Mesendoderm (in vitro differentiated cells): ENCODE measurements around the gene KIF1A.

ENCODE experiments used
- DNase-seq: peaks from one replicate; pipeline ENCODE4 v3.0.0; 2013
- H2AK5ac ChIP-seq: 2 replicates; pipeline ENCODE4 v1.6.1; 2013; ENCODE audit warnings: low read length, inconsistent platforms
- H2BK120ac ChIP-seq: 2 replicates; pipeline ENCODE4 v1.6.1; 2013; ENCODE audit warnings: low read depth, mild to moderate bottlenecking, low read length, moderate library complexity, mixed read lengths
- H2BK15ac ChIP-seq: replicated peaks from 2 replicates; pipeline ENCODE4 v1.6.1; 2013; ENCODE audit warnings: low read depth, mild to moderate bottlenecking, moderate library complexity
- H2BK5ac ChIP-seq: 2 replicates; pipeline ENCODE4 v1.6.1; 2013; ENCODE audit warnings: low read length, inconsistent platforms
- H3K18ac ChIP-seq: 2 replicates; pipeline ENCODE4 v1.6.1; 2013; ENCODE audit warnings: mild to moderate bottlenecking, low read length, mixed read lengths
- H3K23ac ChIP-seq: one replicate; pipeline ENCODE4 v1.6.1; 2013; ENCODE audit warnings: low read length
- H3K27ac ChIP-seq: 2 replicates; pipeline ENCODE4 v1.5.1; 2013; ENCODE audit warnings: low read depth, mild to moderate bottlenecking, inconsistent platforms, low read length, moderate library complexity
- H3K27me3 ChIP-seq: 2 replicates; pipeline ENCODE4 v1.6.1; 2013; ENCODE audit warnings: low read length, control low read depth, mild to moderate bottlenecking, inconsistent platforms; ENCODE audit not compliant: insufficient read depth, poor library complexity
- H3K36me3 ChIP-seq: 2 replicates; pipeline ENCODE4 v1.6.1; 2013; ENCODE audit warnings: low read length, inconsistent platforms; ENCODE audit not compliant: control insufficient read depth, insufficient read depth
- H3K4ac ChIP-seq: one replicate; pipeline ENCODE4 v1.6.1; 2013; ENCODE audit warnings: low read depth, mild to moderate bottlenecking, low read length, moderate library complexity
- H3K4me1 ChIP-seq: 2 replicates; pipeline ENCODE4 v1.6.1; 2013; ENCODE audit warnings: low read depth, low read length, inconsistent platforms; ENCODE audit not compliant: control insufficient read depth
- H3K4me2 ChIP-seq: 2 replicates; pipeline ENCODE4 v1.6.1; 2013; ENCODE audit warnings: low read length
- H3K4me3 ChIP-seq: 2 replicates; pipeline ENCODE4 v1.5.1; 2013; ENCODE audit warnings: mild to moderate bottlenecking, low read length
- H3K56ac ChIP-seq: one replicate; pipeline ENCODE4 v1.6.1; 2013; ENCODE audit warnings: low read length
- H3K79me1 ChIP-seq: 2 replicates; pipeline ENCODE4 v1.6.1; 2013; ENCODE audit warnings: low read length, inconsistent platforms
- H3K79me2 ChIP-seq: 2 replicates; pipeline ENCODE4 v1.6.1; 2013; ENCODE audit warnings: mild to moderate bottlenecking, low read length; ENCODE audit not compliant: control insufficient read depth, insufficient read depth
- H3K9ac ChIP-seq: 2 replicates; pipeline ENCODE4 v1.6.1; 2013; ENCODE audit warnings: low read length, inconsistent platforms
- H4K5ac ChIP-seq: one replicate; pipeline ENCODE4 v1.6.1; 2013; ENCODE audit warnings: low read length
- H4K8ac ChIP-seq: one replicate; pipeline ENCODE4 v1.6.1; 2013; ENCODE audit warnings: low read depth, mild to moderate bottlenecking, control low read depth, low read length, moderate library complexity
- WGBS: extraction: QIAGEN DNeasy Blood & Tissue Kit; methylation state at CpG from one replicate; pipeline ENCODE4 v1.1.7; 2013; ENCODE audit warnings: low lambda C conversion rate, missing lambda C conversion rate; ENCODE audit not compliant: insufficient coverage; ENCODE audit errors: extremely low coverage; 5-methylcytosine and 5-hydroxymethylcytosine counted together

The KIF1A gene

GRCh38 chr2:240786355-240786841 lies 33.6 kb downstream of the KIF1A start:
- Histone ChIP-seq H2AK5ac (no peak overlapping the region), H2BK15ac (no peak overlapping the region), H3K4me2 (no peak overlapping the region), H3K36me3 (peaks cover 4% of the 10 kb centered on the region), H3K23ac (no peak overlapping the region), H3K56ac (no peak overlapping the region), H3K79me2 (no peaks in the 10 kb centered on the region), H3K9ac (no peak overlapping the region), H3K4me3 (no peak overlapping the region), H3K4ac (no peak overlapping the region), H2BK120ac (no peak overlapping the region), H3K79me1 (no peaks in the 10 kb centered on the region), H3K27me3 (no peaks in the 10 kb centered on the region), H3K4me1 (no peaks in the 10 kb centered on the region), H3K18ac (no peak overlapping the region), H3K27ac (no peak overlapping the region), H4K8ac (no peak overlapping the region), H2BK5ac (no peak overlapping the region), H4K5ac (no peak overlapping the region)
- no CpG with 5 or more reads among the region's 8 CpGs for WGBS
- no peak for DNase-seq

DNA sequence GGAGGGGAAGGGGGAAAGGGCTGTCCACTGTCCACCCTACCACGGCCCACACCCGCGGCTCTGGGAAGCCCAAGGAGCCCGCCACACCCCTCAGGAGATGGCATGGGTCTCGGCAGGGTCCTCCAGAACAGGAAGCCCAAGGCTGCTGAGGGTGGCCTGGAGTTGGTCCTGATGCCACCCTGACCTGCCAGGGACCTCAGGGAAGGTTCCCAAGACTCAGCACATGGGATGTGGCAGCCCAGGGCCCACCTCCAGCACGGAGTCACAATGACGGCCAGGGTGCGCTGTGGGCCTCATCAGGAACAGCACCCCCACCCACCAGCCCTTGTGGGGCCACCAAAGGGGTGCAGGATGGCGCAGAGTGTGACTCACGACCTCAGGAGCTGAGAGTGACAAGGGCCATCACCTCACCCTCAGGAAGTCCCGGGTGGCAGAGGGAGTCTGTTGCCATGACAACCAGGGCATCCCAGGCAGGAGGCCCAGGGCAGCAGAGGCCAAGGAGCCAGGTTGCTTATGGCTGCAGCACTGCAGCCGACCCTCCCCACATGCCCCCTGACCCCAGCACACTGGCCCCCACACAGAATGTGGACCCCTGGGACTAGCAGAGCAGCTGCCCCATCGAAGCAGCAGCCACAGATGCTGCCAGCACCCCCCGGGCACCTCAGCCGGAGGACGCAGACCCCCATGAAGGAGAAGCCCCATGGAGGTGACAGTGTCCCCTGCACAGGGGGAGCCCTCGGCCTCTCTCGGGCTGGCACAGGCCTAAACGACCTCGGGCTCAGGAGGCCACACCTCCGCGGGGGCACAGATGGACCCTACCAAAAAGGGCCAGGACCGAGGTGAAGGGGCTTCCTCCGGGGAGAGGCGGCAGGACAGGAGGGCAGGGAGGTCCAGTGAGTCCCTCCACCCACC lies 34.3 kb downstream of the KIF1A start:
- Histone ChIP-seq H3K23ac (no peak overlapping the region), H3K4me2 (no peak overlapping the region), H2BK5ac (no peak overlapping the region), H3K27me3 (no peaks in the 10 kb centered on the region), H3K9ac (no peak overlapping the region), H3K79me2 (no peaks in the 10 kb centered on the region), H2AK5ac (no peak overlapping the region), H3K18ac (no peak overlapping the region), H3K36me3 (peaks cover 4% of the 10 kb centered on the region), H2BK15ac (no peak overlapping the region), H3K4me3 (no peak overlapping the region), H3K79me1 (no peaks in the 10 kb centered on the region), H2BK120ac (no peak overlapping the region), H3K56ac (no peak overlapping the region), H3K4me1 (no peaks in the 10 kb centered on the region), H4K5ac (no peak overlapping the region), H3K4ac (no peak overlapping the region), H4K8ac (no peak overlapping the region), H3K27ac (no peak overlapping the region)
- no peak for DNase-seq
- WGBS: no CpG with 5 or more reads among the region's 25 CpGs

DNA sequence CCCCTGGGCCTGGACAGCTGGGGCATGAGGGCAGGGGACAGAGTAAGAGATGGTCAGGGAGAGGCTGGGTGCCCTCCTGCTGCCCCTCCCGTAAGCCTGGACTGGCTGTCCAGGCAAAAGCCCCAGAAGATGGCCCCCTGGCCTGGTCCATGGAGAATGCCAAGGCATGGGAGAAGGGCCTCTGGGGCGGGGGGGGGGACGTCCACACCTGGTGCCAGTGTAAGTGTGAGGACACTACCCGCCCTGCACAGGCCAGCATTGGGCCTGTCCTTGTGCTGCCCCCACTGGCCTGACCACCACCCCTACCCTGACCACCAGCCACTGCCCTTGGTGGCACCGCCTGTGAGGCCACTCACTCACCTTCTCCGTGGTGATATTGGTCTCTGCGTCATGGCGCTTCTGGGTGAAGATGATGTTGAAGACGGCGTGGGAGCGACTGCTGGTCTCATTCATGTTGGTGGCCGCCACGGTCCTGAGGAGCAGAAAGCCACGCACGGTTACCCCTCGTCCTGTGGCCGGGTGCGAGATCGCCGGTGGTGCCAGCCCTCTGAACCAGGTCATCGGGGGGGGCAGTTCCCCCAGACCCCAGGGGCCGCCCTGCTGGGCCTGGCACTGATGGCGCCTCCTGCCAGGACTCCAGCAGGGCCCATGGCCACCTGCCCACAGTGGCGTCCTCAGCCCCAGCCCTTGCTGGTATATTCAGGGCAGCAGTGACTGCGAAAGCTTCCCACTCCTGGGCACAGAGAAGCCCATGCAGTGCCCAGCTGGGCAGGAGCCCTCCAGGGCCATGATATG lies 35.2 kb downstream of the KIF1A start:
- Histone ChIP-seq H3K4ac (no peak overlapping the region), H2BK15ac (no peak overlapping the region), H2BK5ac (no peak overlapping the region), H3K9ac (no peak overlapping the region), H3K4me3 (no peak overlapping the region), H4K5ac (no peak overlapping the region), H3K79me2 (no peaks in the 10 kb centered on the region), H3K56ac (no peak overlapping the region), H3K27ac (no peak overlapping the region), H3K18ac (no peak overlapping the region), H3K4me1 (no peaks in the 10 kb centered on the region), H3K4me2 (no peak overlapping the region), H3K79me1 (no peaks in the 10 kb centered on the region), H2AK5ac (no peak overlapping the region), H2BK120ac (no peak overlapping the region), H4K8ac (no peak overlapping the region), H3K36me3 (peaks cover 4% of the 10 kb centered on the region), H3K27me3 (no peaks in the 10 kb centered on the region), H3K23ac (no peak overlapping the region)
- DNase-seq: no peak
- WGBS: no CpG with 5 or more reads among the region's 25 CpGs

- H3K56ac ChIP-seq: no peak overlapping the region
- no peak overlapping the region for H3K27ac ChIP-seq
- no peak overlapping the region for H3K9ac ChIP-seq
- peaks cover 6% of the 10 kb centered on the region for H3K36me3 ChIP-seq
- no peaks in the 10 kb centered on the region for H3K79me1 ChIP-seq
- H4K8ac ChIP-seq: no peak overlapping the region
- no peak overlapping the region for H3K4me2 ChIP-seq
- H3K23ac ChIP-seq: no peak overlapping the region
- H2BK120ac ChIP-seq: no peak overlapping the region
- no peaks in the 10 kb centered on the region for H3K4me1 ChIP-seq
- H2AK5ac ChIP-seq: no peak overlapping the region
- no CpG with 5 or more reads among the region's 36 CpGs for WGBS
- no peak overlapping the region for H2BK15ac ChIP-seq
- H3K4ac ChIP-seq: no peak overlapping the region
- H4K5ac ChIP-seq: no peak overlapping the region
- no peak overlapping the region for H3K4me3 ChIP-seq
- DNase-seq: no peak
- H3K27me3 ChIP-seq: no peaks in the 10 kb centered on the region
- no peaks in the 10 kb centered on the region for H3K79me2 ChIP-seq
- H3K18ac ChIP-seq: no peak overlapping the region
- H2BK5ac ChIP-seq: no peak overlapping the region
Observed at GRCh38 chr2:240783819-240784621, 36.0 kb downstream of the KIF1A start.

DNA sequence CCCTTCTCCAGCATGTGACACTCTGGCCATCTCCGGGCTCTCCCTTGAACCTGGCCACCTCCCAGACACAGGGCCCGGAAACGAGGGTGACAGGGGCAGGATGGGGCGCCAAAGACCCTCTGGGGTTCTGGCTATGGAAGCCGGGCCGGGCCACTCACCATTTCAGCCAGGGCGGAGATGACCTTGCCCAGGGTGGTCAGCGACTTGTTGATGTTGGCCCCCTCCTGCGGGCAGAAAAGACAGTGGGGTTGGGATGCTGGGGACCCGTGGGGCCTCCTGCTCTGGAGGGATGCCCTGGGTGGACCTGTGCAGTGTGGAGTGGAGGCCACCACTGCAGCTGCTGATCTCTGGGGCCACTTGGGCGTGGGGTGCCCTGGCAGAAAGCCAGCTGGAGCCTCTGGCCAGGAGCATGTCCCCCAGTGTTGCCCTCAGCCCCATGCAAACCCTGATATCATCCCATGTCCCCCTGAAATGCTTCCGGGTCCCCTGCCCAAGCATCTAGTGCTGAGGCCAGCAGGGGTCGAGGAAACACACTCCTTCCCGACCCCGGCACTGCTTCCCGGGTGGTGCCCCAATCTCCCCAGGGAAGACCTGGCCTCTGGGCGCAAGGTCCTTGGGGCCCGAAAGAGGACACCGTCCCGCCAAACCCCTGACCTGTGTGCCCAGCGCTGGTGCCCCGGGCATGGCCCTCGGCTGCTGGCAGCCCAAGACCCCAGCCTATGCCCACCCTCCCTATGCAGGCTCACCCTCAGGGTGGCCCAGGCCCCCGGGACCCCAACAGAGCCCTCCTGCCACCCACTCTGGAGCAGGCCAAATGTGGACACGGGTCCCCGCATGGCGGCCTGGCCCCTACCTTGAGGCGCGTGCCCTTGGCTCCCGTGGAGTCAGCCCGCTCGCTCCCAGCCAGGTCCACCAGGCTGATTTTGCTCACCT lies 36.9 kb downstream of the KIF1A start:
- DNase-seq: no peak
- no peak overlapping the region for H2BK120ac ChIP-seq
- no peaks in the 10 kb centered on the region for H3K4me1 ChIP-seq
- H2BK15ac ChIP-seq: no peak overlapping the region
- H2AK5ac ChIP-seq: no peak overlapping the region
- H3K27ac ChIP-seq: no peak overlapping the region
- H2BK5ac ChIP-seq: no peak overlapping the region
- no peak overlapping the region for H3K9ac ChIP-seq
- H3K56ac ChIP-seq: no peak overlapping the region
- no peak overlapping the region for H3K4ac ChIP-seq
- H3K18ac ChIP-seq: no peak overlapping the region
- H3K23ac ChIP-seq: no peak overlapping the region
- no peaks in the 10 kb centered on the region for H3K79me1 ChIP-seq
- no peak overlapping the region for H3K4me2 ChIP-seq
- H4K8ac ChIP-seq: no peak overlapping the region
- H3K4me3 ChIP-seq: no peak overlapping the region
- WGBS: no CpG with 5 or more reads among the region's 32 CpGs
- no peaks in the 10 kb centered on the region for H3K79me2 ChIP-seq
- peaks cover 5% of the 10 kb centered on the region for H3K36me3 ChIP-seq
- H3K27me3 ChIP-seq: no peaks in the 10 kb centered on the region
- no peak overlapping the region for H4K5ac ChIP-seq
